ENCODE measurements around the gene TAX1BP3. TPM values are rescaled to one million over a fixed set of nuclear protein-coding genes. Genes with fewer than 3 reads are reported as not detected.

TAX1BP3 gene
- 294 to 352 TPM (median 338 TPM) in 5 replicates for total RNA-seq (2022; extraction: Qiagen RNA extraction)

GRCh38 chr17:3668279-3669084 is at the start of gene TAX1BP3, which contains the start of gene EMC6:
Gene TAX1BP3, minus strand, starts transcription at chr17:3668578. Its CDS starts 52 bp downstream, at chr17:3668526.
Gene EMC6, plus strand, starts transcription at chr17:3668812. Its CDS starts 335 bp downstream, at chr17:3669147.

GRCh38 chr17:3695723-3696411 is 27.5 kb upstream of the TAX1BP3 start, which contains the start of gene P2RX5:
Gene P2RX5, minus strand, starts transcription at chr17:3696155. Its CDS starts 150 bp downstream, at chr17:3696005.

GRCh38 chr17:3636154-3636907 is 32.0 kb downstream of the TAX1BP3 start, which contains the start of the genes CTNS and SHPK:
Gene CTNS, plus strand, starts transcription at chr17:3636760. Its CDS starts 3,447 bp downstream, at chr17:3640207.
Gene SHPK, minus strand, starts transcription at chr17:3636250. Its CDS starts 31 bp downstream, at chr17:3636219.

Other genes with a start within 250 kb of the TAX1BP3 start
- not detected in 5 replicates for gene OR1E2, start 234.7 kb downstream of the TAX1BP3 start, total RNA-seq (2022; extraction: Qiagen RNA extraction)
- not detected in 5 replicates for gene SPATA22, start 196.8 kb downstream of the TAX1BP3 start, total RNA-seq (2022; extraction: Qiagen RNA extraction)
- not detected in 5 replicates for gene ASPA, start 192.6 kb downstream of the TAX1BP3 start, total RNA-seq (2022; extraction: Qiagen RNA extraction)
- gene TRPV3, start 110.8 kb downstream of the TAX1BP3 start, total RNA-seq (2022; extraction: Qiagen RNA extraction), result 0.30 to 0.40 TPM (median 0.36 TPM) in 5 replicates
- 3.5 to 4.1 TPM (median 3.9 TPM) in 5 replicates for gene TRPV1, start 59.2 kb downstream of the TAX1BP3 start, total RNA-seq (2022; extraction: Qiagen RNA extraction)
- 13.9 to 17.2 TPM (median 15.4 TPM) in 5 replicates for gene SHPK, start 32.3 kb downstream of the TAX1BP3 start, total RNA-seq (2022; extraction: Qiagen RNA extraction)
- 11.8 to 17.0 TPM (median 12.2 TPM) in 5 replicates for gene CTNS, start 31.8 kb downstream of the TAX1BP3 start, total RNA-seq (2022; extraction: Qiagen RNA extraction)
- gene EMC6, start 234 bp upstream of the TAX1BP3 start, total RNA-seq (2022; extraction: Qiagen RNA extraction), result 101 to 150 TPM (median 148 TPM) in 5 replicates
- gene P2RX5, start 27.6 kb upstream of the TAX1BP3 start, total RNA-seq (2022; extraction: Qiagen RNA extraction), result 19.9 to 24.4 TPM (median 23.6 TPM) in 5 replicates
- gene HASPIN, start 55.3 kb upstream of the TAX1BP3 start, total RNA-seq (2022; extraction: Qiagen RNA extraction), result 12.4 to 16.1 TPM (median 12.6 TPM) in 5 replicates
- 84.6 to 102 TPM (median 95.7 TPM) in 5 replicates for gene ITGAE, start 132.6 kb upstream of the TAX1BP3 start, total RNA-seq (2022; extraction: Qiagen RNA extraction)
- gene NCBP3, start 177.7 kb upstream of the TAX1BP3 start, total RNA-seq (2022; extraction: Qiagen RNA extraction), result 26.3 to 35.6 TPM (median 30.4 TPM) in 5 replicates
- gene CAMKK1, start 224.5 kb upstream of the TAX1BP3 start, total RNA-seq (2022; extraction: Qiagen RNA extraction), result 24.6 to 27.6 TPM (median 25.3 TPM) in 5 replicates
- gene P2RX1, start 247.9 kb upstream of the TAX1BP3 start, total RNA-seq (2022; extraction: Qiagen RNA extraction), result 0.02 TPM in 1 of 5 replicates, not detected in the others

Measured in A549 treated with Hydrocortisone at 1 μM for 4 hours (cell line).